ENCODE results near the gene CNOT4.

- no peak for TF ChIP-seq BACH2 (CRISPR knock-in tag; IDR thresholded peaks at IDR 0.05; ENCODE audit: borderline replicate concordance)
- no peak for TF ChIP-seq ARNTL (CRISPR knock-in tag; IDR thresholded peaks at IDR 0.05; ENCODE audit: borderline replicate concordance, low read depth)
- TF ChIP-seq ISL1 (CRISPR knock-in tag; IDR thresholded peaks at IDR 0.05): no peak
Observed at GRCh38 chr7:135365721-135366120, 144.2 kb downstream of the CNOT4 start.
